ENCODE data around the gene INPP5B.

DNA sequence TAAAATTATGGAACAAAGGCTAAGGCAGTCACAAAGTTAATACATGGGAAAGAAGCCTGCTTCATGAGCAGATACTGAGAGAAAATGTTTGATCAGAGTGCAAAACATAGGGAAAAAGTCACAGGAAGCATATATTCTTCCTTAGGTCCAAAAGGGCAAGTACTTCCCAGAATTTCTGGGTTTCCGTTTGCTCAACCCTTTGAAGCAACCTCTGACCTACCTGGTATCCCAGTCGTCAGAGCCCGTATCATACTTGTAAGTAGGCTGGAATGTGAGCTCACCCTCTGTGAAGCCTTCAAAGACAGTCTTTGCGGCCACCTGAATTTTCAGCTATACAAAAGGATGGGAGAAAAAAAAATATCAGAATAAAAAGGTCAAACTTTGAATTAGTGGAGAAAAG, 67.0 kb downstream of the INPP5B start:
- TF ChIP-seq POLR2A (IDR thresholded peaks at IDR 0.05; ENCODE audit: low read length) (no peak), GATA1 (IDR thresholded peaks at IDR 0.05; ENCODE audit: low read depth, low read length) (no peak)

All from erythroblast (primary cell).